Mucosa of rectum (tissue), 2 donors: Measurements from ENCODE around the gene TSC22D2.

ENCODE experiments used
- H3K27ac ChIP-seq, 2 donors: one replicate each; pipeline ENCODE4 v1.7.0; 2013; ENCODE audit warnings: inconsistent platforms in 2 of 2, low read depth in 2 of 2, low read length in 2 of 2
- H3K27me3 ChIP-seq, 2 donors: one replicate each; pipeline ENCODE4 v1.7.0; 2013; ENCODE audit warnings: low read length in 2 of 2; ENCODE audit not compliant: control insufficient read depth in 2 of 2, insufficient read depth in 2 of 2
- H3K36me3 ChIP-seq, 2 donors: one replicate each; pipeline ENCODE4 v1.7.0; 2013; ENCODE audit warnings: low read length in 2 of 2; ENCODE audit not compliant: control insufficient read depth in 2 of 2, insufficient read depth in 2 of 2
- H3K4me1 ChIP-seq, 2 donors: one replicate each; pipeline ENCODE4 v1.7.0; 2013; ENCODE audit warnings: low read length in 2 of 2, mild to moderate bottlenecking in 1 of 2; ENCODE audit not compliant: control insufficient read depth in 2 of 2, insufficient read depth in 2 of 2
- H3K4me3 ChIP-seq, 2 donors: one replicate each; pipeline ENCODE4 v1.7.0; 2013; ENCODE audit warnings: low read length in 2 of 2
- H3K9ac ChIP-seq, 2 donors: one replicate each; pipeline ENCODE4 v1.7.0; 2013; ENCODE audit warnings: low read length in 2 of 2, low read depth in 1 of 2, mild to moderate bottlenecking in 1 of 2
- H3K9me3 ChIP-seq, 2 donors: one replicate each; pipeline ENCODE4 v1.7.0; 2013; ENCODE audit warnings: low read length in 2 of 2; ENCODE audit not compliant: control insufficient read depth in 2 of 2
- donor health status: healthy.
- donor health status: Normal muscosa, but diverticular disease.

Gene TSC22D2

DNA sequence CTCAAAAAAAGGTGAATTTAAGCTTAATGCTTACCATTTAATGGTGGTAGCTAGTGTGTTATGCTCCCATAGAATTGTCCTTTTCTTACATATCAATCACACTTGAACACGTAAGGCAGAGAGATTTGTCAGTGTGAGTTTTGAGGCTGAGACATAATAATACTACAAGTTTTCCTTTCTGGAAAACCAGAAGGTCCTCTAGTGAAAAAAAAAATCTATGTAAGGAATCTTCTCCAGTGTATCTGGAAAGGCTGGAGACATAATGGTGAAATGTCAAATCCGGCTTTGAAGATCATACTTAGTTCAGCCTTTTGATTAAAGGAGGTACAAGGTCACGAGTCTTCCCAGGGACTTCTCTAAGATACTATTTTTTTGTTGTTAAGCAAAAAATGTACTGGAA, 3.4 kb downstream of the TSC22D2 start:
- no peaks in the 10 kb centered on the region for H3K27me3 ChIP-seq
- peak overlapping the region; percentile 99 to 100 for H3K9ac ChIP-seq
- H3K36me3 ChIP-seq, result no peaks in the 10 kb centered on the region
- no peak overlapping the region for H3K27ac ChIP-seq
- H3K4me3 ChIP-seq, result peak overlapping the region; percentile 98 to 99
- no peaks in the 10 kb centered on the region for H3K9me3 ChIP-seq
- H3K4me1 ChIP-seq, result peaks cover 0 to 38% of the 10 kb centered on the region in 2 donors

DNA sequence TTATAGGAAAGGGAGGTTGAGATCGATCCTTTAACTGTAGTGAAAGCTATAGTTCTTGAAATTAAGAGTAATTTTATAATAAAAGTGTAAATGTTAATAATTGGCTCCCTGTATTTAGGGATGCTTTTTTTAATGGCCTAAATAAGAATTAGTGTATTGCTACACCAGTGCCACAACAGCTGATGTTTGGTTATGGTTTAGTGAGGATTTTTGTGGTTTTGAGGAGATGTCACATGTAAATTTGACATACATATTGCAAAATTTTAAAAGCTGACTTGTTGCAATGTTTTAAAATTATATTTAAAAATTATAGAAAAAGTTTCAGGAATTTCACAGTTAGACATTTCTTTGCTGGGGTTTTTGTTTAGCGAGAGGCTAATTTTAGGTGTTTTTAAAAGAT, 3.9 kb downstream of the TSC22D2 start:
- Histone ChIP-seq H3K4me3 (peak overlapping the region; percentile 98 to 99), H3K9me3 (no peaks in the 10 kb centered on the region), H3K27ac (no peak overlapping the region), H3K27me3 (no peaks in the 10 kb centered on the region), H3K4me1 (peaks cover 0 to 38% of the 10 kb centered on the region in 2 donors), H3K9ac (peak overlapping the region; percentile 14 to 100), H3K36me3 (no peaks in the 10 kb centered on the region)

DNA sequence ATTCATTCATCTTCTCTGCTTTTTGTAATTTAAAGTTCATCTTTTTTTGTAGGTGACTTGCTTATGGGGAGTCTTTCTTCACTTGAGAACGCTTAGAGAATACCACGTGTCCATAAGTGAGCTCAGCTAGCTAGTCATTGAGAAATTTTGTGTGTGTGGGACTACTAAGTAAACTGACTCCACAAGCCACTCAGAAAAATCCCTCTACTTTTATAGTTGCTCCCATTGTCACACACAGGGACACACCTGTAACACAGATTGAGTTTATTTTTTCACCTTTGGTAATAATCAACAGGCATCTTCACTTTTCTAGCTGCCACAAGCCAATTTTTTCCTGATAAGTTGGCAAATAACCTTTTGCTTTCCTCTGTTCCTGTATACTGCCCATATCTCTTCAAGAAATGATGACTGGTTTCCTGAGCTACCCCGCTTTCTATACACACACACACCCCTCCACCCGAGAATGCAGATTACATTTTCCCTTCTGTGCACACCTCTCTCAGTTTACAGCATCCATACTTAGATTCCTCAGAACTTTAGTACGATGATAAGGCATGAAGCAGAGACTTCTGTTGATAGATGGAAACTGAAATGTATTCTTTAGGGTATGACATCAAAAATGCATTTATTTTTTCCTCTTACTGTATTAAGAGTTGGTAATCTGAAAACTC, 4.6 kb downstream of the TSC22D2 start:
- H3K4me1 ChIP-seq, result peaks cover 0 to 36% of the 10 kb centered on the region in 2 donors

DNA sequence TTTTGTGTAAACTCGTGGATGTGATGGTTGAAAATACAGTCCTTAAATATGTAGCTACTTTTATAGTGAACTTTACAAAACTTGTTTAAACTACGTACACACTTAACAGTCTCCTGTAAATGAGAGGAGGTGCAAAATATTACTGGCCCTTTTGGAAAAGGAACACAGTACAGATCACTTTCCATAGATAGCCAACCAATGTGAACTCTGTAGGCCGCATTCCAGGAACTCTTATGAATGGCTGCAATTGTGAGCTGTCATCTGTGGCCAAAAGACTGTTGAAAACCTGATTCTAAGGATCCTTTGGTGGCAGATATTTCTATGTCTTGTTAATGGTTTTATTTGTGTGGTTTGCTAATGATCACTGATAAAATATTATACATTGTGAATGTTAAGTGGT, 6.2 kb downstream of the TSC22D2 start:
- Histone ChIP-seq H3K4me3 (peak overlapping the region; percentile 43 to 46), H3K9me3 (no peaks in the 10 kb centered on the region), H3K36me3 (no peaks in the 10 kb centered on the region), H3K4me1 (peaks cover 0 to 36% of the 10 kb centered on the region in 2 donors), H3K9ac (no peak overlapping the region), H3K27me3 (no peaks in the 10 kb centered on the region), H3K27ac (no peak overlapping the region)

More for the DNA sequence above, 4.6 kb downstream of the TSC22D2 start:
- Histone ChIP-seq H3K9me3 (no peaks in the 10 kb centered on the region), H3K36me3 (no peaks in the 10 kb centered on the region), H3K9ac (peak overlapping the region; percentile 2 to 38), H3K4me3 (peak overlapping the region; percentile 60 to 98), H3K27me3 (no peaks in the 10 kb centered on the region), H3K27ac (no peak overlapping the region)

DNA sequence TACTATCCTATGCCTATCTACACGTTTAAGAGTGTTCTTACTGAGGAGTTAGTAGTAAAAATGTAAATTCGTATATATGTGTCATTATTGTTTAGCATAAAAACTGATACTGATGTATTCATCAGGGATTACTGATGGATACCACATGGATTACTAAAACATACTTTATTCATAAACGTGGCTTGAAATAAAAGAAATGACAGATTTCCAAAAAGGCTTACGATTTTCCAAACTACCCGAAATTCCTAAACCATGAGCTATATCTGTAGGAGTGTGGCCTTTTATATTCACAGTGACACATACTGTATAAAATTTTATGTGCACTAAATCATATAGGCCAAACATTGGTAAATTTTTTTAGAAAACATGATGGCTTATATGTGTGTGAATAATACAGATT, 6.9 kb downstream of the TSC22D2 start:
- Histone ChIP-seq H3K36me3 (no peaks in the 10 kb centered on the region), H3K27me3 (no peaks in the 10 kb centered on the region), H3K27ac (no peak overlapping the region), H3K9me3 (no peaks in the 10 kb centered on the region), H3K4me1 (peaks cover 0 to 39% of the 10 kb centered on the region in 2 donors), H3K4me3 (no peak overlapping the region), H3K9ac (no peak overlapping the region)

DNA sequence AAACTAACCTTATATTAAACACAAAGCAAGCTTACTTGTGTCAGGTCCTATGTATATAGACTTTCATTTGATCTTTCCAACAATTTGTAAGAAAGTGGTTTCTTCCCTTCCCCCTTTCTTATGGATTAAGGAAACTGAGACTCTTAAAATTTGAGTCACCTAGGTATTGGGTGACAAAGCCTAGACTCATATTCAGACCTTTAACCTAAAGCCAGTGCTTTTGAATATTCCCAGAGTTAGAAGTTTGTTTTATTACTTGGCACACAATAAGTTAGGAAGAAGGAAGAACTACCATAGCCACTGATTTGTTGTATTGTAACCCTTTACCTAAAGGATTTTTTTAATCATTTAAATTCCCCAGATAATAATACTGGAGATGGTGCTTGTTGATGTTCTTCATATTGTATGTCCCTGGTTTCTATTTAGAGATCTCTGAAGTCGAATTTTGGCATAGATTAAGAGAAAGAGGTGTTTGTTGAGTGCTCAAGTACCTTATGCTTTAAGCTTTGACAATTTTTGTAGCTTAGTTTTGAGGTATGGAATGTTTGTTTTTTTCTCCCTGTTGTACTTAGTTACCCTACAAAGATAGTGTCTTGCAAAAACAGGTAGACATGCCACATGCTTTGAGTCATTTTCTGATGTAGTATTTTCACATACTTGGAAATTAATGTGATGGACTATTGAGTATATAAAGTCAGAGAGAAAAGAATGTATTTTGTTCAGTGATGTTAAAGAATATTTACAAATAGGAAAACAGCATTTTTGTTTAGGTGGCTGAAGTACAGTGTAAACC, 11.2 kb downstream of the TSC22D2 start:
- peaks cover 0 to 19% of the 10 kb centered on the region in 2 donors for H3K4me1 ChIP-seq
- no peak overlapping the region for H3K27ac ChIP-seq
- no peaks in the 10 kb centered on the region for H3K9me3 ChIP-seq
- no peak overlapping the region for H3K4me3 ChIP-seq
- H3K9ac ChIP-seq, result no peak overlapping the region
- peaks cover 0 to 5% of the 10 kb centered on the region in 2 donors for H3K36me3 ChIP-seq
- H3K27me3 ChIP-seq, result no peaks in the 10 kb centered on the region

DNA sequence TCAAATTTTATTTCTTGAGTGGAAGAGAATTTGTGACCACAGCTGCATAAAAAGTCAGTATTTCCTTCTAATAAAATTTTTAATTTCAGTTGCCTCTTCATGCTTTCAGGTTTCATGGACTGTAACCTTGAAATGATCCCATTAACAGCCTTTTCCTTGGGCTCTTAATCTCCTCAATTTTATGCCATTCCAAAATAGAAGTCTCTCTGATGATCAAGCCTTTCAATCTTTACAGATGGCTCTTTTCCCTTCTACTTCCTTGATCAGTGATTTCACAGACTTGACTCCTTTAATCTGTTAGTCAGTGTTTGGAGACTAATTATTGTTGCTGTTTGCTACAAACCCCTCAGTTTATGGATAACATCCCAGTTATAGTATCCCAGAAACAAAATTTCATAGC, 11.9 kb downstream of the TSC22D2 start:
- H3K9me3 ChIP-seq, result no peaks in the 10 kb centered on the region
- H3K27ac ChIP-seq, result no peak overlapping the region
- no peaks in the 10 kb centered on the region for H3K27me3 ChIP-seq
- peaks cover 0 to 13% of the 10 kb centered on the region in 2 donors for H3K4me1 ChIP-seq
- peaks cover 0 to 5% of the 10 kb centered on the region in 2 donors for H3K36me3 ChIP-seq
- H3K9ac ChIP-seq, result no peak overlapping the region
- no peak overlapping the region for H3K4me3 ChIP-seq

DNA sequence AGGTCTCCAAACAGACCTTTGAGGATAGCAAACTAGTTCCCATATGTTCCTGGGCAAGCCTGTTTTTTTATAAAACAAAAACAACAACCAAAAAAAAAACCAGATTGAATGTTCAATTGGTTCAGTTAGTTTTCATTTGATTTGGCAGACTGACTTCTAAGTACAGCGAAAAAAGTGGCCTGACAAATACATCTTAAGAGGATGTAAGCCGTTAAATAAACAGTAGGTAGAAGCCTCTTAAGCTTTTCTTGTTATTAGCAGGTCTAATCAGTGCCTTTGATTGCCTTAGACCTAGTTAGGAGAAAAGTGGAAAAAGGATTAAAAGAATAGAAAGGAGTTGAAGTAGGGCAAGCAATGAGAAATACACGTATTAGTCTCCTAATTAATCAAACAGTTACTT, 13.2 kb downstream of the TSC22D2 start:
- H3K27me3 ChIP-seq, result no peaks in the 10 kb centered on the region
- H3K9ac ChIP-seq, result no peak overlapping the region
- H3K36me3 ChIP-seq, result peaks cover 0 to 5% of the 10 kb centered on the region in 2 donors
- no peak overlapping the region for H3K4me3 ChIP-seq
- H3K27ac ChIP-seq, result no peak overlapping the region
- no peaks in the 10 kb centered on the region for H3K9me3 ChIP-seq
- peaks cover 0 to 6% of the 10 kb centered on the region in 2 donors for H3K4me1 ChIP-seq

DNA sequence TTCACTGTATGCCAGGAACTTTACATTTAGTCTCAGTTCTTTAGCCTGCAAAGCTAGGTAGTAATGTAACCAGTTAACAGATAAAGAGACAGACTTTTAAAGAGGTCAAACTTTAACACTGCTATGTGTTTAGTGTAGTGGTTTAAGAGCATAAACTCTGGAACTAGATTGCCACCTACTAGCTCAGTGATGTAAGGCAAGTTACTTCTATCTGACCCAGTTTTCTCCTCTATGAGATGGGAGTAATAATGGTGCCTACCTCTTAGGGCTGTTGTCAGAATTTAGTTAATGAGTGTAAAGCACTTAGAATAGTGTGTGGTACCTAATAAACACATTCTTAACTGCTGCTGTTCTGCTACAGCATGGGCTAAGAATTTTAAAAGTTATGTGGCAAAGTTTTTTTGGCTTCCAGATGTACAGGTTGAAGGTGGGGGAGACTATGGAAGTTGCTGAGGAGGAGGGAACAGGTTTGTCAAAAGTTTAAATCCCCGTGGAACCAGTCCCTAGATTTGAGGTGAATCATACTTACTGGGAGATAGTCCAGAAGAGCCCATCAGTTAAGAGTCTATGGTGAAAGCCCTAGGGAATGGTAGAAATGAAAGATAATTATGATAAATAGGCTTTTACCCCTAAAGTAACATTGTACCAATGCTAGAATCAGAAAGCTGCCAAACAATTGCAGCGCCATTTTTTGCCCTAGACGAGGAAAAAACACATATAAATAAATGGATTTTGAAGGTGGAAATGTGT, 13.9 kb downstream of the TSC22D2 start:
- H3K4me3 ChIP-seq, result no peak overlapping the region
- peaks cover 0 to 6% of the 10 kb centered on the region in 2 donors for H3K4me1 ChIP-seq
- no peak overlapping the region for H3K27ac ChIP-seq
- no peaks in the 10 kb centered on the region for H3K27me3 ChIP-seq
- H3K36me3 ChIP-seq, result peaks cover 0 to 5% of the 10 kb centered on the region in 2 donors
- no peak overlapping the region for H3K9ac ChIP-seq
- no peaks in the 10 kb centered on the region for H3K9me3 ChIP-seq

DNA sequence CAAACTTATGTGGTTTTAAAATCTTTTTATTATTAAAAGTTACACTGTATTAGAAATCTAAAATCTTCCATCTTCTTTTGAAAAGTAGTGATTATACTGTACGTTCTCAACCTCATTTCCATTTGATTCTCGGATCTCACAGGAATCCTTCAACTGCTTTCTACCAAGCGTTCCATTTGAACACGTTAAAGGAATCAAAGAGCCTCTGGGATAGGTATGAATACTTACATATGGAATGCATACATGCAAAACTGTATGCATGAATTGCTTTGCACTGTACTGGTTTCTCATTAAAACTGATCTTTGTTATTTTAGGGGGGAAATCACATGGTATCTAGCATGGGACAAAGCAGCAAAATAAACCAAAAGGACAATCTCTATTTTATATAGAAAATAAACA, 14.8 kb downstream of the TSC22D2 start:
- Histone ChIP-seq H3K36me3 (peaks cover 0 to 5% of the 10 kb centered on the region in 2 donors), H3K4me3 (no peak overlapping the region), H3K27me3 (no peaks in the 10 kb centered on the region), H3K4me1 (peaks cover 0 to 4% of the 10 kb centered on the region in 2 donors), H3K9ac (no peak overlapping the region), H3K27ac (no peak overlapping the region), H3K9me3 (no peaks in the 10 kb centered on the region)
